Ecto neural progenitor cell (in vitro differentiated cells): ENCODE measurements around the gene IZUMO2.
"Not testable (repeated sequence)": the region's sequence is repeated elsewhere in the genome, so short reads cannot be mapped to it uniquely, and the experiment has no call there.

Experiments
- DNase-seq: peaks from one replicate; pipeline ENCODE4 v3.0.0-alpha.2; 2018; ENCODE audit warnings: low spot score

Gene IZUMO2

DNA sequence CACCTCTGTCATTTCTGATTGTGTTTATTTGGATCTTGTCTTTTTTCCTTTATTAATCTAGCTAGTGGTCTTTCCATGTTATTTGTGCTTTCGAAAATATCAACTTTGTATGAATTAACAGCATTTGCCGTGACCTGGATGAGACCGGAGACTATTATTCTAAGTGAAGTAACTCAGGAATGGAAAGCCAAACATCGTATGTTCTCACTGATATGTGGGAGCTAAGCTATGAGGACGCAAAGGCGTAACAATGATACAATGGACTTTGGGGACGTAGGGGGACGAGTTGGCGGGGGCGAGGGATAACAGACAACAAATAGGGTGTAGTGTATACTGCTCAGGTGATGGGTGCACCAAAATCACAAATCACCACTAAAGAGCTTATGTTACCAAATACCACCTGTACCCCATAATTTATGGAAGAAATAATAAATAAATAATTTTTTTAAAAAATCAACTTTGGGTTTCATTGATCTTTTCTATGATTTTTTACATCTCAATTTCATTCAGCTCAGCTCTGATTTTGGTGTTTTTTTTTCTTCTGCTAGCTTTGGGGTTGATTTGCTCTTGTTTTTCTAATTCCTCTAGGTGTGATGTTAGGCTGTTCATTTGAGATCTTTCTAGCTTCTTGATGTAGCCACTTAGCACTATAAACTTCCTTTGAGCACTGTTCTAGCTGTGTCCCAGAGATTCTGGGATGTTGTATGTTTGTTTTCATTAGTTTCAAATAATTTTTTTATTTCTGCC, 27.1 kb downstream of the IZUMO2 start:
- not testable (repeated sequence) for DNase-seq

DNA sequence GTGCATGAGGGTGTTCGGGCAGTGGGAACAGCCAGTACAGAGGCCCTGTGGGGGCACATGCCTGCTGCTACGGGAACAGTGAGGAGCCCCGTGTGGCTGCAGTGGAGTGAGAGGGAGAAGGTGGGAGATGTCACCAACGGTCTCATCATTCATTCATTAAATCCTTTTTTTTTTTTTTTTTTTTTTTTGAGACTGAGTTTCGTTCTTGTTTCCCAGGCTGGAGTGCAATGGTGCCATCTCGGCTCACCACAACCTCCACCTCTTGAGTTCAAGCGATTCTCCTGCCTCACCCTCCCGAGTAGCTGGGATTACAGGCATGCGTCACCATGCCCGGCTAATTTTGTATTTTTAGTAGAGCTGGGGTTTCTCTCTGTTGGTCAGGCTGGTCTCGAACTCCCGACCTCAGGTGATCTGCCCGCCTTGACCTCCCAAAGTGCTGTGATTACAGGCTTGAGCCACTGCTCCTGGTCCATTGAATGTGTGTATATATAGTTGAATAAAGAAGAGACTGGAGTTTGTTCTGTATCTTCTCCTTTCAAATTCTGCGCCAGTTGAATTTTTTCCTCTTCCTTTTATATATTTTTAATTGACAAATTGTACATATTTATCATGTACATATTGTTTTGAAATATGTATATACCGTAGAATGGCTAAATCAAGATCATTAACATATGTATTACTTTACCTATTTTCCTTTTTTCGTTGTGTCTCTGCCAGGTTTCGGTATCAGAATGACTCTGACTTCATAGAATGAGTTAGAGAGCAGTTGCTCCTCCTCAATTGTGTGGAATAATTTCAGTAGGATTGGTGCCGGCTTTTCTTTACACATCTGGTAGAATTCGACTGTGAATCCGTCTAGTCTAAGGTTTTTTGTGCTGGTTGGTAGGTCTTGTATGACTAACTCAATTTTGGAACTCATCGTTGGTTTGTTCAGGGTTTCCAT, 28.0 kb downstream of the IZUMO2 start:
- DNase-seq, result not testable (repeated sequence)

DNA sequence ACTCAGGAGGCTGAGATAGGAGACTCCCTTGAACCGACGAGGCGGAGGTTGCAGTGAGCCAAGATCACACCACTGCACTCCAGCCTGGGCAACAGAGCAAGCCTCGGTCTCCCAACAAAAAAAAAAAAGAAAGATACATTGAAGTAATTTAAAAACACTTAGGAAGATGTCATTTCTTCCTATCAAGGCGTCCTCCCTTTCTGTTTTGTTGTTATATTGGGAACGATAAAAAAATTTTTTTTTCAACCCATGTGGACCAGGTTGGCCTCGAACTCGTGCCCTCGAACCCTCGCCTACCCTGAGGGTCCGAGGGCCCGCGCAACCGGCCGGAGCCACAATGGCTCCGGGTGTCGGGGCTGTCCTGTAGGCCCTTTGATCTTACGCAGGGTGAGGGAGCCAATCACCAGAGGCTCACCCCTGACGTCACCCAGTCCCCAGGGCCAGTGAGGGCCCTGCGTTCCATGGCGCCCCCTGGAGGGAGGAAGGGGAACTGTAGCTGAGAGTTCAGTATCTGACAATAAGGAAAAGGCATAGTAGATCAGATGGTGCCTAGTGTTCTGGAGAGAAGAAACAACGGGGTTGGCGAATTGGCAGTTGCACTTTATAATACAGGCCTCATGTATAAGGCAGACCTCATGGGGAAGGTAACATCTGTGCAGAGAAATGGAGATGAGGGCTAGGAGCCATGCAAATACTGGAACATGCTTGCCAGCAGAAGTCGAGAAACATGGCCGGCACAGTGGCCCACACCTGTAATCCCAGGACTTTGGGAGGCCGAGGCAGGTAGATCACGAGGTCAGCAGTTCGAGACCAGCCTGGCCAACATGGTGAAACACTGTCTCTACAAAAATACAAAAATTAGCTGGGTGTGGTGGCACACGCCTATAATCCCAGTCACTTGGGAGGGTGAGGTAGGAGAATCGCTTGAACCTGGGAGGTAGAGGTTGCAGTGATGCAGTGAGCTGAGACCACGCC, 29.3 kb downstream of the IZUMO2 start:
- DNase-seq, result not testable (repeated sequence)

GRCh38 chr19:50104012-50104411, 59.1 kb downstream of the IZUMO2 start:
- DNase-seq, result not testable (repeated sequence)

DNA sequence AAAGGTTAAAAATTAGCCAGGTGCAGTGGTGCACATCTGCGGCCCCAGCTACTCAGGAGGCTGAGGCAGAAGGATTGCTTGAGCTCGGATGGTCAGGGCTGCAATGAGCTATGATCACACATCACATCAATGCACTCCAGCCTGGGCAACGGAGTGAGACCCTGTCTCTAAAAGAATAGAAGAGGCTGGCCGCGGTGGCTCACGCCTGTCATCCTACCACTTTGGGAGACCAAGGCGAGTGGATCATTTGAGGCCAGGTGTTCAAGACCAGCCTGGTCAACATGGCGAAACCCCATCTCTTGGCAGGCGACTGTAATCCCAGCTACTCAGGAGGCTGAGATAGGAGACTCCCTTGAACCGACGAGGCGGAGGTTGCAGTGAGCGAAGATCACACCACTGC, 59.7 kb downstream of the IZUMO2 start:
- not testable (repeated sequence) for DNase-seq
